Measurements from ENCODE around the gene NKTR. TPM values are rescaled to one million over a fixed set of nuclear protein-coding genes. Genes with fewer than 3 reads are reported as not detected.

The NKTR gene
- total and polyA plus RNA-seq, 2 experiments from 2014 or later, result 81.3 to 117 TPM

DNA sequence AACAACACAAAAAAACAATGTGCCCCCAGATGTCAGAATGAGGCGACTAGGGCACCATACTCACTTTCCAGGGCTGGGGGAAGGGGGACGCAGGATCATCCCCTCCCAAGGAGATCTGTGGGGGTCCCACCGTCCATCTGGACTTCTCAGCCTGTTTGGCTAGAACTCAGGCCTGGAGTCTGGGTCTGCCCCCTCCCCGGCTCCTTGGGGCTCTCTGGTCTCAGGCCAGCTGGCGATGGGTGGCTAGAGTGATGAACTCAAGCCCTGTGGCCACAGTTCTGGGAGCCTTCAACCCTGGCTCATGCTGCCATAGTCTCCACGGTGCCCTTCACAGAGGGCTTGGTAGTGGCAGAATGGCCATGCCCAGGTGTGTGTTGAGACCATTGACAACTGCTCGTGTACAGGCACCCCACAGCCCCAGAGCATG is 66.6 kb downstream of the NKTR start:
- Histone ChIP-seq H3K9me2 (ENCODE audit: insufficient read depth) (0 out of 2 replicates have a peak, but pooled peaks cover 1% of the 10 kb centered on the region), H2AFZ (no peak overlapping the region), H3K4me1 (ENCODE audit: insufficient read depth) (no peaks in the 10 kb centered on the region), H3F3A (replicated peaks; ENCODE audit: low read depth) (no peaks in the 10 kb centered on the region), H3K27ac (ENCODE audit: low read depth) (no peak overlapping the region), H3K27me3 (ENCODE audit: insufficient read depth) (no peaks in the 10 kb centered on the region), H3K79me2 (replicated peaks; ENCODE audit: insufficient read depth) (no peaks in the 10 kb centered on the region), H3K4me3 (no peak overlapping the region), H4K20me1 (replicated peaks; ENCODE audit: insufficient read depth) (no peaks in the 10 kb centered on the region), H3K36me3 (ENCODE audit: insufficient read depth) (no peaks in the 10 kb centered on the region), H3K4me2 (no peak overlapping the region)
- DNase-seq (ENCODE audit: low spot score), result no peak
- H3K9me3 Mint-ChIP-seq, result 0 out of 3 replicates have a peak, but pooled peaks cover 6% of the 10 kb centered on the region
- no peak overlapping the region; the same call in 1 of the 2 replicates for H3K27ac Mint-ChIP-seq
- TF ChIP-seq CREB1 (CRISPR knock-in tag; IDR thresholded peaks at IDR 0.05; ENCODE audit: low read depth) (no peak), ZNF114 (CRISPR knock-in tag; IDR thresholded peaks at IDR 0.05) (no peak), NANOG (IDR thresholded peaks at IDR 0.05; ENCODE audit: borderline replicate concordance) (no peak), ZNF331 (CRISPR knock-in tag; IDR thresholded peaks at IDR 0.05; ENCODE audit: low read depth) (no peak), POLR2AphosphoS5 (IDR thresholded peaks at IDR 0.05; ENCODE audit: low read depth) (no peak), EZH2phosphoT487 (IDR thresholded peaks at IDR 0.05; ENCODE audit: unreplicated experiment) (no peak)
- TF ChIP-seq, protein P1, sequence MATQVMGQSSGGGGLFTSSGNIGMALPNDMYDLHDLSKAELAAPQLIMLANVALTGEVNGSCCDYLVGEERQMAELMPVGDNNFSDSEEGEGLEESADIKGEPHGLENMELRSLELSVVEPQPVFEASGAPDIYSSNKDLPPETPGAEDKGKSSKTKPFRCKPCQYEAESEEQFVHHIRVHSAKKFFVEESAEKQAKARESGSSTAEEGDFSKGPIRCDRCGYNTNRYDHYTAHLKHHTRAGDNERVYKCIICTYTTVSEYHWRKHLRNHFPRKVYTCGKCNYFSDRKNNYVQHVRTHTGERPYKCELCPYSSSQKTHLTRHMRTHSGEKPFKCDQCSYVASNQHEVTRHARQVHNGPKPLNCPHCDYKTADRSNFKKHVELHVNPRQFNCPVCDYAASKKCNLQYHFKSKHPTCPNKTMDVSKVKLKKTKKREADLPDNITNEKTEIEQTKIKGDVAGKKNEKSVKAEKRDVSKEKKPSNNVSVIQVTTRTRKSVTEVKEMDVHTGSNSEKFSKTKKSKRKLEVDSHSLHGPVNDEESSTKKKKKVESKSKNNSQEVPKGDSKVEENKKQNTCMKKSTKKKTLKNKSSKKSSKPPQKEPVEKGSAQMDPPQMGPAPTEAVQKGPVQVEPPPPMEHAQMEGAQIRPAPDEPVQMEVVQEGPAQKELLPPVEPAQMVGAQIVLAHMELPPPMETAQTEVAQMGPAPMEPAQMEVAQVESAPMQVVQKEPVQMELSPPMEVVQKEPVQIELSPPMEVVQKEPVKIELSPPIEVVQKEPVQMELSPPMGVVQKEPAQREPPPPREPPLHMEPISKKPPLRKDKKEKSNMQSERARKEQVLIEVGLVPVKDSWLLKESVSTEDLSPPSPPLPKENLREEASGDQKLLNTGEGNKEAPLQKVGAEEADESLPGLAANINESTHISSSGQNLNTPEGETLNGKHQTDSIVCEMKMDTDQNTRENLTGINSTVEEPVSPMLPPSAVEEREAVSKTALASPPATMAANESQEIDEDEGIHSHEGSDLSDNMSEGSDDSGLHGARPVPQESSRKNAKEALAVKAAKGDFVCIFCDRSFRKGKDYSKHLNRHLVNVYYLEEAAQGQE (IDR thresholded peaks at IDR 0.05; ENCODE audit: unreplicated experiment), result no peak
- TF ChIP-seq, protein P2, sequence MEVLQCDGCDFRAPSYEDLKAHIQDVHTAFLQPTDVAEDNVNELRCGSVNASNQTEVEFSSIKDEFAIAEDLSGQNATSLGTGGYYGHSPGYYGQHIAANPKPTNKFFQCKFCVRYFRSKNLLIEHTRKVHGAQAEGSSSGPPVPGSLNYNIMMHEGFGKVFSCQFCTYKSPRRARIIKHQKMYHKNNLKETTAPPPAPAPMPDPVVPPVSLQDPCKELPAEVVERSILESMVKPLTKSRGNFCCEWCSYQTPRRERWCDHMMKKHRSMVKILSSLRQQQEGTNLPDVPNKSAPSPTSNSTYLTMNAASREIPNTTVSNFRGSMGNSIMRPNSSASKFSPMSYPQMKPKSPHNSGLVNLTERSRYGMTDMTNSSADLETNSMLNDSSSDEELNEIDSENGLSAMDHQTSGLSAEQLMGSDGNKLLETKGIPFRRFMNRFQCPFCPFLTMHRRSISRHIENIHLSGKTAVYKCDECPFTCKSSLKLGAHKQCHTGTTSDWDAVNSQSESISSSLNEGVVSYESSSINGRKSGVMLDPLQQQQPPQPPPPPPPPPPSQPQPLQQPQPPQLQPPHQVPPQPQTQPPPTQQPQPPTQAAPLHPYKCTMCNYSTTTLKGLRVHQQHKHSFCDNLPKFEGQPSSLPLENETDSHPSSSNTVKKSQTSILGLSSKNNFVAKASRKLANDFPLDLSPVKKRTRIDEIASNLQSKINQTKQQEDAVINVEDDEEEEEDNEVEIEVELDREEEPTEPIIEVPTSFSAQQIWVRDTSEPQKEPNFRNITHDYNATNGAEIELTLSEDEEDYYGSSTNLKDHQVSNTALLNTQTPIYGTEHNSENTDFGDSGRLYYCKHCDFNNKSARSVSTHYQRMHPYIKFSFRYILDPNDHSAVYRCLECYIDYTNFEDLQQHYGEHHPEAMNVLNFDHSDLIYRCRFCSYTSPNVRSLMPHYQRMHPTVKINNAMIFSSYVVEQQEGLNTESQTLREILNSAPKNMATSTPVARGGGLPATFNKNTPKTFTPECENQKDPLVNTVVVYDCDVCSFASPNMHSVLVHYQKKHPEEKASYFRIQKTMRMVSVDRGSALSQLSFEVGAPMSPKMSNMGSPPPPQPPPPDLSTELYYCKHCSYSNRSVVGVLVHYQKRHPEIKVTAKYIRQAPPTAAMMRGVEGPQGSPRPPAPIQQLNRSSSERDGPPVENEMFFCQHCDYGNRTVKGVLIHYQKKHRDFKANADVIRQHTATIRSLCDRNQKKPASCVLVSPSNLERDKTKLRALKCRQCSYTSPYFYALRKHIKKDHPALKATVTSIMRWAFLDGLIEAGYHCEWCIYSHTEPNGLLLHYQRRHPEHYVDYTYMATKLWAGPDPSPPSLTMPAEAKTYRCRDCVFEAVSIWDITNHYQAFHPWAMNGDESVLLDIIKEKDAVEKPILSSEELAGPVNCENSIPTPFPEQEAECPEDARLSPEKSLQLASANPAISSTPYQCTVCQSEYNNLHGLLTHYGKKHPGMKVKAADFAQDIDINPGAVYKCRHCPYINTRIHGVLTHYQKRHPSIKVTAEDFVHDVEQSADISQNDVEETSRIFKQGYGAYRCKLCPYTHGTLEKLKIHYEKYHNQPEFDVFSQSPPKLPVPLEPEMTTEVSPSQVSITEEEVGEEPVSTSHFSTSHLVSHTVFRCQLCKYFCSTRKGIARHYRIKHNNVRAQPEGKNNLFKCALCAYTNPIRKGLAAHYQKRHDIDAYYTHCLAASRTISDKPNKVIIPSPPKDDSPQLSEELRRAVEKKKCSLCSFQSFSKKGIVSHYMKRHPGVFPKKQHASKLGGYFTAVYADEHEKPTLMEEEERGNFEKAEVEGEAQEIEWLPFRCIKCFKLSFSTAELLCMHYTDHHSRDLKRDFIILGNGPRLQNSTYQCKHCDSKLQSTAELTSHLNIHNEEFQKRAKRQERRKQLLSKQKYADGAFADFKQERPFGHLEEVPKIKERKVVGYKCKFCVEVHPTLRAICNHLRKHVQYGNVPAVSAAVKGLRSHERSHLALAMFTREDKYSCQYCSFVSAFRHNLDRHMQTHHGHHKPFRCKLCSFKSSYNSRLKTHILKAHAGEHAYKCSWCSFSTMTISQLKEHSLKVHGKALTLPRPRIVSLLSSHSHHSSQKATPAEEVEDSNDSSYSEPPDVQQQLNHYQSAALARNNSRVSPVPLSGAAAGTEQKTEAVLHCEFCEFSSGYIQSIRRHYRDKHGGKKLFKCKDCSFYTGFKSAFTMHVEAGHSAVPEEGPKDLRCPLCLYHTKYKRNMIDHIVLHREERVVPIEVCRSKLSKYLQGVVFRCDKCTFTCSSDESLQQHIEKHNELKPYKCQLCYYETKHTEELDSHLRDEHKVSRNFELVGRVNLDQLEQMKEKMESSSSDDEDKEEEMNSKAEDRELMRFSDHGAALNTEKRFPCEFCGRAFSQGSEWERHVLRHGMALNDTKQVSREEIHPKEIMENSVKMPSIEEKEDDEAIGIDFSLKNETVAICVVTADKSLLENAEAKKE (CRISPR knock-in tag; IDR thresholded peaks at IDR 0.05), result no peak
- H3K4me3 Mint-ChIP-seq, result no peak overlapping the region
- H3K36me3 Mint-ChIP-seq (ENCODE audit: low read depth), result no peaks in the 10 kb centered on the region
- no peaks in the 10 kb centered on the region for H3K27me3 Mint-ChIP-seq (ENCODE audit: insufficient read depth, low read depth, poor library complexity)
- ATAC-seq, result no peak
- peaks cover 9% of the 10 kb centered on the region; the same call in 2 of the 3 replicates for H3K4me1 Mint-ChIP-seq

Measured in GM23338 (cell line).